HG02610 (cell line): ENCODE results near the gene HDLBP.

ENCODE experiments used
- ATAC-seq: cut with Tn5 transposase; IDR thresholded peaks from one replicate; pipeline ENCODE4 v1.9.1; 2021; ENCODE audit warnings: mild to moderate bottlenecking, moderate library complexity; ENCODE audit not compliant: unreplicated experiment

The HDLBP gene

DNA sequence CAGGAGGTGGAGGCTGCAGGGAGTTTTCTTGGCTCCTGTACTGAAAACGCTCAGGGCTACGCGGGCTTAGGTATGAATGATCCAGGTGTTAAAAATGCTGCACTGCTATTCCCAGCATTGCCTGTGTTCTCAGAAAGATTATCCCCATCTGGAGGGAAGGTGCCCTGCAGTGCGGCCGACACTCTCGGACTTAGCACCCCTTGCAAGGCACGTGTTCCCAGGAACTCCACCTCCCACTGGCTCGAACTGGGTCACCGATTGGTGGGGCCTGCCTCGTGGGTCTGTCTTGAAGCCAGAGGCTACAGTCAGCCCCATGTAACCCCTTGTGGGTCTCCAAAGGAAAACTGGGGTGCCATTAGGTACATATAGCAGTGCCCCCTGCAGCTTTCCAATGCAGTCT, 101.3 kb downstream of the HDLBP start:
- no peak for ATAC-seq

- no peak for ATAC-seq
These were observed 101.9 kb downstream of the HDLBP start for GRCh38 chr2:241213567-241213966.

- no peak for ATAC-seq
These were observed 102.4 kb downstream of the HDLBP start for GRCh38 chr2:241213041-241213440.

DNA sequence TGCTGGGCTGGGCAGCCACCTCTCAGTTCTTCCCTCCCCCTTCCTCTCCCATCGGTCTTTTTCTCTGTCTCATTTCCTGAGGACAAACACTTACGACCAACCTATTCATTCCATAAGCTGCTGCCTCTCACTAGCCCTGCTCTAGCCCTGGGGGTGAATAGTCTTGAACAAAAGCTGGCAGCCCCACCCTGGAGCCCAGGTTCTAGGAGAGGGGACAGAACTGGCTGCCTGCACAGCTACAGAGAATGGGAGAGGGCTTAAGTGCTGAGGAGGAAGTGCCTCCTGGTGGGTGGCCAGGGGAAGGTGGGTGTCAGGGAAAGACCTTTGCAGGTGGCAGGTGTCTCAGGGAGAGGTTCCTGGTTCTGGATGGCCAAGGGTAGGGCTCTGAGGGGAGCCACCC, 104.2 kb downstream of the HDLBP start:
- no peak for ATAC-seq

DNA sequence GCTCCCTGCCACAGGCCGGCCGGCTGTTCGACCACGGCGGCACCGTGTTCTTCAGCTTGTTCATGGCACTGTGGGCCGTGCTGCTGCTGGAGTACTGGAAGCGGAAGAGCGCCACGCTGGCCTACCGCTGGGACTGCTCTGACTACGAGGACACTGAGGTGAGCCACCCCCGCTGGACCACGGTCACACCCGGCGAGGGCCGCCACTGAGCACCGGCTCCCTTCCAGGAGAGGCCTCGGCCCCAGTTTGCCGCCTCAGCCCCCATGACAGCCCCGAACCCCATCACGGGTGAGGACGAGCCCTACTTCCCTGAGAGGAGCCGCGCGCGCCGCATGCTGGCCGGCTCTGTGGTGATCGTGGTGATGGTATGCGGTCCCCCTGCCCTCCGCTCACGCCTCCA, 106.2 kb downstream of the HDLBP start:
- no peak for ATAC-seq

DNA sequence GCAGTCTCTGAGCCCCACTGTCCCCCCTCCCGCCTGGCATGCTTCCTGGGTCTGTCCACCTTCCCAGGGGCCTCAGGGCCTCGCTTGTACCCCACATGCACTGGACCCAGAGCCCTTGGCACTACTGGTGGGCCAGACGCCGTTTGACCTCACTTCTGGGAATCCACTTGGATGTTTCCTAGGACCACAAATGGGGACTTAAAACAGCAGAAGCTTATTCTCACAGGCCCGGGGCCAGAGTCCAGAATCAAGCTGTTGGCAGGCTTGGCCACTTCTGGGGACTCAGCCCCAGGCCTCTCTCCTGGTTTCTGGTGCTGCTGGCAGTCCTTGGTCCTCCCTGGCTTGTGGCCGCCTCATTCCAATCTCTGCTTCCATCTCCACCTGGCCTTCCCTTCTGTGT, 107.4 kb downstream of the HDLBP start:
- ATAC-seq, result no peak

DNA sequence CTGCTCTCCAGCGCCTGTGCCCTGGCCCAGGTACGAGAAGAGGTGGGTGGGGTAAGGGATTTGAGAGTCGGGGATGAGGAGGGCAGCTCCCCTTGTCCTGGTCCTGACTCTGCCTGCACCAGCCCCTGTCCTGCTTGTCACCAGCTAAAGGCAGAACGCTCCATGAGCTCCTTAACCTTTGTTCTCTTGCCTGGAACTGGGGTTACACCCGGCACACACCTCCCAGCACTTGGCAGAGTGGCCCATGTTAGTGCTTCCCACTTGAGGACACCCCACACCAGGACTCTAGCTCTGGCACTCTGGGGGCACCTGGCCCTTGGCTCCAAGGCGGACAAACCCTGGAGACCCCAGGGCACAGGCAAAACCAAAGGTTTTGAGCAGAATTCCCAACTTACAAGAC, 107.8 kb downstream of the HDLBP start:
- ATAC-seq, result no peak

DNA sequence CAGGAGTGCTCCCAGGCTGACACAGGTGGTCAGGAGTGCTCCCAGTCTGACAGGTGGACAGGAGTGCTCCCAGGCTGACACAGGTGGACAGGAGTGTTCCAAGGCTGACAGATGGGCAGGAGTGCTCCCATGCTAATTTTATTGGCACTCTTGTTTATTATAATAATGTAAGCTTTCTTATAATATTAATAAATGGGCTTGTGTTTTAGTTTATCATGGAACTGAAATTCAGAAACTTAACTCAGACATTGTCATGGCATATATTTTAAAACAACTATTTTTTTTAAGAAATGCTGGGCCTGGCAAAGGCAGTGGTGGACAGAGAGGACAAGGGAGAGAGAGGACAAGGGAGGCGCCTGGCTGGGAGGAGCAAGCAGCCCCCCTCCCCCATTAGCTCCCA, 108.3 kb downstream of the HDLBP start:
- no peak for ATAC-seq

DNA sequence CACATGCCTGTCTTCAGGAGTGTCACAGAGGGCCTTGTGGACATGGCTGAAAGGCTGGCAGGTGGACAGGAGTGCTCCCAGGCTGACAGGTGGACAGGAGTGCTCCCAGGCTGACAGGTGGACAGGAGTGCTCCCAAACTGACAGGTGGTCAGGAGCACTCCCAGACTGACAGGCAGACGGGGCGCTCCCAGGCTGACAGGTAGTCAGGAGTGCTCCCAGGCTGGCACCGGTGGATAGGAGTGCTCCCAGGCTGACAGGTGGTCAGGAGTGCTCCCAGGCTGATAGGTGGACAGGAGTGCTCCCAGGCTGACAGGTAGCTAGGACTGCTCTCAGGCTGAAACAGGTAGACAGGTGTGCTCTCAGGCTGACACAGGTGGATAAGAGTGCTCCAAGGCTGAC, 110.4 kb downstream of the HDLBP start:
- ATAC-seq, result no peak

GRCh38 chr2:241204490-241204889, 111.0 kb downstream of the HDLBP start:
- no peak for ATAC-seq

DNA sequence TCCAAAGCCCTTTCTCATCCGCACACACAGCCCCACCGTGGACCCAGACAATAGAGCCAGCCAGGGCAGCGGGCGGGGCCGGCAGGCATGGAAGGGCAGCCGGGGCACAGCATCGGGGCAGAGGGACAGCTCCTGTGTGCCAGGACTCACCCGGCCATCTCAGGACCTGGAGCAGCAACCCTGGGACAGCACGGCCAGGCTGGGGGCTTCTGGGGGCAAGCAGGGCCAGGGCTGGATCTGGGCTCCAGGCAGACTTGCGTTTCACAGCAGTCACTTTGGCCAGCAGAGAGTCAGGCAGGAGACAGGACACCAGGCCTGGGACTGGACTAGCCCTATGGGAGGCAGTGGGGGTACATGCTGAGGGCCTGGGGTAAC, 111.5 kb downstream of the HDLBP start:
- ATAC-seq, result no peak

DNA sequence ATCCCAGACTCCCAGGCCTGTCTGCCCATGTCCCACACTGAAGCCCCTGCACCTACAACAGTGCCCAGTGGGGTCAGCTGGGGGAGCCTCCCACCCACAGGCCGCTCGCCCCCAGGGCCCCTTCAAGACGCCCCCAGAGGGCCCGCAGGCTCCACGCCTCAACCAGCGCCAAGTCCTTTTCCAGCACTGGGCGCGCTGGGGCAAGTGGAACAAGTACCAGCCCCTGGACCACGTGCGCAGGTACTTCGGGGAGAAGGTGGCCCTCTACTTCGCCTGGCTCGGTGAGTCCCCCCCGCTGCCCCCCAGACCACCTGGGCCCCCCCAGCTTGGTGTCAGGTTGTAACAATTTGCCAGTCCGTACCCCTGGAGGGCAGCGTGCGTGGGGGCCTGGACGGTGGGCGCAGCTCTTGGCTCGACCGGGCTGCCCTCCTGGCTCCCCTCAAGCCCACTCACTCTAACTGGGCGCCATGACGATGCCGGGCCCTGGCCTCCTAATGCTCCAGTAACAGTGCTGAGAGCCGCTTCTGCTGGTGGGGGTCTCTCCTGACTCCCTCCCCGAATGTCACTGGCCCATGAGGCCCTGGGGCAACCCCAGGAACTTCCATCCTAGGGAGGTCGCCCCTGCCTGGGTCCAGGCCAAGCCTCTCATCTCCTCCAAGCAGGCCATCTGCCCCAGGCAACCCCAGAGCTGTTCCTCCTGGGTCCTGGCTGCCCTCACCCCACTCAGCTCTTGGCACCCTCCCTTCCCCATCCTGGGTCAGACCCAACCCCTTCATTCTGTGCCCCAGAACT, 112.1 kb downstream of the HDLBP start:
- no peak for ATAC-seq

DNA sequence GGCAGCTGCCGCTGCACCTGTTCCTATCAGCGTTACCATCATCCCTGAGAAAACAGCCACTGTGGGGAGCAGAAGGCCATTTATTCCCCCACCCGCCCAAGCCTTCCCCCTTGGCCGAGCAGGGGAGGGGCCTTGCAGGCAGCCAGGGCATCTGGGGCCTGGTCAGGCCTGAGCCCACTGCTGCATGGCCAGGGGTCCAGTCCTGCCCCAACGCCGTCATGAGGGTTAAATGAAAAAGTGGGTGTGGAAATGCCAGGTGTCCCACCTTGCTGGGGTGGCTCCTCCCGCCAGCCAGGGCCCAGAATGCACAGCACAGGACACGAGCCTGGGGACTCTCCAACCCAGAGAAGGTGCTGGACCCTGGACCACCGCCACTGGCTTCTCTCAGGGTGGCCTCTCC, 112.8 kb downstream of the HDLBP start:
- no peak for ATAC-seq

GRCh38 chr2:241202268-241202585, 113.2 kb downstream of the HDLBP start:
- no peak for ATAC-seq

DNA sequence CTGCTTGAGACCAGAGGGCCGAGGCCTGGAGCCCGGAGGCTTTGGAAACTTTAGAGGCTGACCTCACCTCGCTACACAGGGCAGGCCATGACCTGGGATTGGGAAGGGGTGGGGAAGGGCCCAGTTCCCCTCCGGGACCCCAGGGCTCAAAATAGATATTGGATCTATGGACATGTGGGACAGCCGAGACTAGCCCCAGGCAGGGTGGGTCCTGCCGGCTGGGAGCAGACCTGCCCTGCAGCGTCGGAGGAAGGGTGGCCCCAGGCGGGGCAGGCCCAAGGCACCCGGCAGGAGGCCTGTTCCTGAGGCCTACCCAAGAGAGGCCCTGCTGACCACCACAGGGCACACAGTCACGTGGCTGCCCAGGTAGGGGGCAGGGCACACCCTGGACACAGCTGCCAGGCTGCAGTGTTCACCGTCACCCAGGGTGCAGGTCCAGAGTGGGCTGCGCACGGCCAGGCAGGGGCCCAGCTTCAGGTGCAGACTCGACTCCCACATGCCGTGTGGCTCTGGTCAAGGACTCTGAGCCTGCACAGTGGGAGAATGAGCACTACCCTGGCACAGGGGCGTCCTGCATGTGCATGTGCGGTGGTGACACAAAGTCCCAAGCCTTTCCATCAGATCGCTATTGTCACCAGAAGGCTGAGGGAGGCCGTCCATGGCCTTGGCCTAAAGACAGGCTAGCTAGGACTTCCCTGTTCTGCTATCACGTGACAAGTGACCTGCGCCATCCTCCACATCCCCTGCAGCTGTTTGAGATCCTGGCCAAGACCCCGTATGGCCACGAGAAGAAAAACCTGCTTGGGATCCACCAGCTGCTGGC, 113.8 kb downstream of the HDLBP start:
- no peak for ATAC-seq

- no peak for ATAC-seq
These were observed 114.6 kb downstream of the HDLBP start for GRCh38 chr2:241200822-241201395.

- no peak for ATAC-seq
These were observed 115.3 kb downstream of the HDLBP start for GRCh38 chr2:241199897-241200821.

DNA sequence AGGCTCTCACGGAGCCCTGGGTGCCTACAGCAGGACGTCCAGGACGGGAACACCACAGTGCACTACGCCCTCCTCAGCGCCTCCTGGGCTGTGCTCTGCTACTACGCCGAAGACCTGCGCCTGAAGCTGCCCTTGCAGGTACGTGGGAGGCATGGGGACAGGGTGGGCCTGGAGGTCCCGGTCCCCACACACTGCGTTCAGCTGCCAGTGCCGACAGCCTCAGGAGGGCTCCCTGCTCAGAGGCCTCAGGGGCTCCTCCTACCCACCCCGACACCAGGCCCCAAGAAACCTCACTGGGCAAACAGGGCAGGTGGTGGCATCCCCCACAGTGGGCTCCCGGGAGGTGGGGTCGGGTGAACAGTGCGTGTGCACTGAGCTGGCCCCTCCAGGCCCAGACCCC, 116.2 kb downstream of the HDLBP start:
- no peak for ATAC-seq

DNA sequence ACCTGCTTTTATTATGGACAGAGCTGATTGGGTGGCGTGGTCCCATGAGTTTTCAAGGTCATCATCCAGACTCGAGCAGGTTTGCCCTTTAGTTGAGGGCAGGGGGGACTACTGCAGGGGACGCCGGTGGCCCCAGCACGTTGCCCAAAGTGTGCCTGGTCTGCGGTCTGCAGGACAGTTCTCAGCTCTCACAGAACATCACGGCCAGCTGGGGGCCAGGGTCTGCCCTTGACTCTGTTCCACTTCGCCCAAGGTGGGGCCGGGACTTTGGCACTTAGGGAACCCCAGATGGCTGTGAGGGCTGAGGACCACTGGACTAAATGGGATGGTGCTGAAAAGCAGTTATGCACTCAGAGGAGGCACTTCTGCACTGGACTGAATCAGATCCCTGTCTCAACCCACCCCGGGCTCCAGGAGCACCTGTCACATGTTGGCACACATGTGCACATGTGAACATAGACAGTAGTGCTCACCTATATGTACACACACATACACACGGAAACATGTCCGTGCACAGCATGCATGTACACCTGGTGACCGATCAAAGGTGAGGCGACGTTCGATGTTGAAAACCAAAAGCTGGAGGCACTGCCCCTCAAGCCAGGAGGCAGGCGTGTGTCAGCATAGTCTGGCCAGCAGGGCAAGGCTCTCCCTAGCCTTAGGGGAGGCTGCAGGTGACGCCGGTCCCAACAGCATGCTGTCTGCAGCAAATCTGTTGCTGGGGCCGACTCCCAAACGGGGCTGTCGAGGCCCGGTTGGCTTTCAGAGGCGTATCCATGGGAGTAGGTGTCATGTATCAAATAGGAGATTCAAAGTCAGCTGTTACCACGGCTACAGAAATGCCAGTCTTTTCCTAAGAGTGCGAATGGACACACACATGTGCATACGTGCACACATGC, 116.8 kb downstream of the HDLBP start:
- no peak for ATAC-seq

DNA sequence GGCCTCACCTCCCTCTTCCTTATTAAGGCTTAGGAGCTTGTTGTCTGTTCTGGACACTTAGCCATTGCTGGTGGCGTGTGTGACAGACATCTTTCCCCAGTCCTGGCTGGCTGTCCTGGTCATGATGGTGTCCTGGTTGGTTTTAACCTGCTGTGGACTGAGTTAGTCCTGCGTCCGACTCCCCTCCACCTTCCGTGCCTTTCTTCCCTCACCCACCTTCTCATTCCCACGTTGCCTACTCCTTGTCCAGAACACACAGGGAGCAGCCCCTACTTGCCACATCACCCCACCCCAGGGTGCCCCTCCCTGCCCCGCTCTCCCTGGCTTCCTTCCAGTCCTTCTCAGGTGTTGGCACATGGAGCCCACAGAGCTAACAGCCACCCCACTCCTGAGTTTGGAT, 117.5 kb downstream of the HDLBP start:
- no peak for ATAC-seq
